ENCODE measurements around the gene AGAP2.

GRCh38 chr12:57719777-57720605 lies 18.6 kb downstream of the AGAP2 start:
- TF ChIP-seq CTCF (IDR thresholded peaks at IDR 0.05) (no peak), POLR2A (IDR thresholded peaks at IDR 0.05) (no peak)
